Liver (tissue), 9 donors: Measurements from ENCODE around the gene ARAP3. TPM values are rescaled to one million over a fixed set of nuclear protein-coding genes. Genes with fewer than 3 reads are reported as not detected.

Source experiments
- DNase-seq: peaks from one replicate; pipeline ENCODE4 v3.0.0-alpha.2; 2017; ENCODE audit warnings: low spot score
- H3K27ac ChIP-seq, 2 donors: one replicate each; pipeline ENCODE4 v1.7.0; 2013; ENCODE audit warnings: inconsistent platforms in 2 of 2, low read length in 2 of 2, control low read depth in 1 of 2, low read depth in 1 of 2, mild to moderate bottlenecking in 1 of 2
- H3K27me3 ChIP-seq, 4 donors: one replicate each; pipeline versions ENCODE4 v1.6.1 to v1.7.0; 2013; ENCODE audit warnings: low read length in 3 of 4, inconsistent platforms in 1 of 4, mild to moderate bottlenecking in 1 of 4, moderate library complexity in 1 of 4; ENCODE audit not compliant: control insufficient read depth in 4 of 4, insufficient read depth in 4 of 4
- H3K36me3 ChIP-seq, 4 donors: one replicate each; pipeline versions ENCODE4 v1.6.1 to v1.7.0; 2013; ENCODE audit warnings: low read length in 3 of 4, mild to moderate bottlenecking in 3 of 4, low read depth in 1 of 4, moderate library complexity in 1 of 4; ENCODE audit not compliant: control insufficient read depth in 4 of 4, insufficient read depth in 3 of 4
- H3K4me1 ChIP-seq, 4 donors: one replicate each; pipeline versions ENCODE4 v1.6.1 to v1.7.0; 2013; ENCODE audit warnings: low read length in 3 of 4, mild to moderate bottlenecking in 3 of 4, moderate library complexity in 1 of 4; ENCODE audit not compliant: control insufficient read depth in 4 of 4, insufficient read depth in 4 of 4
- H3K4me3 ChIP-seq, 3 donors: one replicate each; pipeline versions ENCODE4 v1.6.1 to v1.7.0; 2013; ENCODE audit warnings: low read length in 3 of 3, control low read depth in 1 of 3, low read depth in 1 of 3, mild to moderate bottlenecking in 1 of 3
- H3K9ac ChIP-seq, 2 donors: one replicate each; pipeline ENCODE4 v1.7.0; 2013; ENCODE audit warnings: low read length in 2 of 2, mild to moderate bottlenecking in 2 of 2, moderate library complexity in 2 of 2, control low read depth in 1 of 2, low read depth in 1 of 2
- H3K9me3 ChIP-seq, 4 donors: one replicate each; pipeline versions ENCODE4 v1.6.1 to v1.7.0; 2013; ENCODE audit warnings: low read length in 3 of 4; ENCODE audit not compliant: control insufficient read depth in 4 of 4
- ATF3 ChIP-seq: IDR thresholded peaks from 2 replicates; pipeline ENCODE4 v1.6.1; 2016; ENCODE audit warnings: antibody characterized with exemption
- CTCF ChIP-seq: fragments of 150-350 bp; IDR thresholded peaks from 2 replicates; pipeline ENCODE4 v1.5.1; 2017; ENCODE audit warnings: improper control_type of control experiment, low read depth, low read length; ENCODE audit not compliant: missing input control
- EGR1 ChIP-seq, 2 donors: IDR thresholded peaks; 2 replicates each; pipeline ENCODE4 v1.6.1; 2016 to 2018; ENCODE audit warnings: antibody characterized with exemption in 2 of 2, low read depth in 2 of 2
- FOXA2 ChIP-seq: IDR thresholded peaks from 2 replicates; pipeline ENCODE4 v1.6.1; 2016; ENCODE audit warnings: antibody characterized with exemption
- GABPA ChIP-seq, 2 donors: IDR thresholded peaks in 1 of 2; conservative IDR thresholded peaks in 1 of 2; 2 replicates each; pipeline ENCODE4 v1.6.1; 2016; ENCODE audit warnings: antibody characterized with exemption in 2 of 2, mild to moderate bottlenecking in 1 of 2, moderate library complexity in 1 of 2
- HNF4G ChIP-seq: IDR thresholded peaks from 2 replicates; pipeline ENCODE4 v1.6.1; 2016; ENCODE audit warnings: antibody characterized with exemption
- MAX ChIP-seq: IDR thresholded peaks from 2 replicates; pipeline ENCODE4 v1.6.1; 2016; ENCODE audit warnings: antibody characterized with exemption
- NR2F2 ChIP-seq: IDR thresholded peaks from 2 replicates; pipeline ENCODE4 v1.6.1; 2016; ENCODE audit warnings: antibody characterized with exemption
- RAD21 ChIP-seq, 2 donors: IDR thresholded peaks; 2 replicates each; pipeline ENCODE4 v1.6.1; 2016; ENCODE audit warnings: antibody characterized with exemption in 2 of 2, mild to moderate bottlenecking in 2 of 2
- REST ChIP-seq: IDR thresholded peaks from 2 replicates; pipeline ENCODE4 v1.6.1; 2016; ENCODE audit warnings: antibody characterized with exemption, mild to moderate bottlenecking
- SP1 ChIP-seq: IDR thresholded peaks from 2 replicates; pipeline ENCODE4 v1.6.1; 2018; ENCODE audit warnings: antibody characterized with exemption, mild to moderate bottlenecking
- TAF1 ChIP-seq: conservative IDR thresholded peaks from 2 replicates; pipeline ENCODE4 v1.6.1; 2016; ENCODE audit warnings: antibody characterized with exemption, mild to moderate bottlenecking
- YY1 ChIP-seq: IDR thresholded peaks from 2 replicates; pipeline ENCODE4 v1.6.1; 2016; ENCODE audit warnings: antibody characterized with exemption, mild to moderate bottlenecking
- ZBTB33 ChIP-seq: IDR thresholded peaks from 2 replicates; pipeline ENCODE4 v1.6.1; 2016; ENCODE audit warnings: antibody characterized with exemption
- WGBS: extraction: QIAGEN DNeasy Blood & Tissue Kit; methylation state at CpG from one replicate; pipeline ENCODE4 v1.1.7; 2013; 5-methylcytosine and 5-hydroxymethylcytosine counted together
- polyA plus RNA-seq, 2 donors: library from polyadenylated mRNA; stranded (reverse) in 1 of 2; unstranded in 1 of 2; fragments of 200-250 nt in 1 of 2; fragments of >200 nt in 1 of 2; fragmentation: Nextera tagmentation in 1 of 2; extraction: Ambion mirVana in 1 of 2; gene quantifications; one replicate each; pipeline versions ENCODE4 v1.2.1 to v1.2.3, GENCODE V29; 2013 to 2015
- total RNA-seq, 2 donors: library from RNA; depleted of rRNA; stranded (reverse); fragments of >200 nt; gene quantifications; one replicate each; pipeline ENCODE4 v1.2.3, GENCODE V29; 2014
- donor health status: healthy.
- donor health status: healthy.
- donor health status: healthy.
- donor health status: healthy.
- donor health status: healthy.

Gene ARAP3
- total and polyA plus RNA-seq, 4 donors, result 1.6 to 4.7 (median 2.1) TPM

GRCh38 chr5:141672841-141673813 lies 8.9 kb downstream of the ARAP3 start:
- Histone ChIP-seq H3K36me3 (no peaks in the 10 kb centered on the region), H3K27me3 (no peaks in the 10 kb centered on the region), H3K9ac (no peak overlapping the region), H3K9me3 (no peaks in the 10 kb centered on the region), H3K4me1 (peaks cover 0 to 15% (median 11%) of the 10 kb centered on the region in 4 donors), H3K27ac (no peak overlapping the region), H3K4me3 (no peak overlapping the region)
- TF ChIP-seq MAX, result no peak
- no peak for TF ChIP-seq TAF1
- TF ChIP-seq CTCF, result no peak
- no peak for TF ChIP-seq NR2F2
- no peak for TF ChIP-seq ATF3
- no peak for TF ChIP-seq RAD21 (IDR thresholded peaks at IDR 0.05)
- no peak for TF ChIP-seq REST
- no peak for TF ChIP-seq EGR1 (IDR thresholded peaks at IDR 0.05; ENCODE audit: low read depth in 2 of 2)
- TF ChIP-seq SP1, result no peak
- TF ChIP-seq FOXA2, result no peak
- no peak for TF ChIP-seq HNF4G
- TF ChIP-seq GABPA (IDR thresholded peaks at IDR 0.05 in 1 of 2, conservative IDR thresholded peaks at IDR 0.05 in 1 of 2), result no peak
- TF ChIP-seq ZBTB33, result no peak
- TF ChIP-seq YY1, result no peak
- DNase-seq, result no peak
- 83% methylated on average over 19 of the region's 19 CpGs for WGBS
